NB4 (cell line): ENCODE results near the gene CUTA.

Experiments used
- MYC ChIP-seq: IDR thresholded peaks from 2 replicates; pipeline ENCODE4 v1.6.1; 2011; ENCODE audit warnings: low read depth, low read length
- POLR2A ChIP-seq: IDR thresholded peaks from 2 replicates; pipeline ENCODE4 v1.6.1; 2011; ENCODE audit warnings: mild to moderate bottlenecking; ENCODE audit not compliant: insufficient read length; ENCODE audit errors: extremely low read depth
- TF ChIP-seq, protein P1 (sequence below): IDR thresholded peaks from one replicate; pipeline ENCODE4 v1.5.1; 2012; ENCODE audit warnings: low read depth, low read length
- TF ChIP-seq, protein P2 (sequence below): IDR thresholded peaks from 2 replicates; pipeline ENCODE4 v1.6.1; 2011; ENCODE audit warnings: low read depth, low read length

DNA sequence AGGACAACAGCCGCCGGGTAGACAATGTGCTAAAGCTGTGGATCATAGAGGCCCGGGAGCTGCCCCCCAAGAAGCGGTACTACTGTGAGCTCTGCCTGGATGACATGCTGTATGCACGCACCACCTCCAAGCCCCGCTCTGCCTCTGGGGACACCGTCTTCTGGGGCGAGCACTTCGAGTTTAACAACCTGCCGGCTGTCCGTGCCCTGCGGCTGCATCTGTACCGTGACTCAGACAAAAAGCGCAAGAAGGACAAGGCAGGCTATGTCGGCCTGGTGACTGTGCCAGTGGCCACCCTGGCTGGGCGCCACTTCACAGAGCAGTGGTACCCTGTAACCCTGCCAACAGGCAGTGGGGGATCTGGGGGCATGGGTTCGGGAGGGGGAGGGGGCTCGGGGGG, 19.8 kb upstream of the CUTA start:
- TF ChIP-seq, protein P1, sequence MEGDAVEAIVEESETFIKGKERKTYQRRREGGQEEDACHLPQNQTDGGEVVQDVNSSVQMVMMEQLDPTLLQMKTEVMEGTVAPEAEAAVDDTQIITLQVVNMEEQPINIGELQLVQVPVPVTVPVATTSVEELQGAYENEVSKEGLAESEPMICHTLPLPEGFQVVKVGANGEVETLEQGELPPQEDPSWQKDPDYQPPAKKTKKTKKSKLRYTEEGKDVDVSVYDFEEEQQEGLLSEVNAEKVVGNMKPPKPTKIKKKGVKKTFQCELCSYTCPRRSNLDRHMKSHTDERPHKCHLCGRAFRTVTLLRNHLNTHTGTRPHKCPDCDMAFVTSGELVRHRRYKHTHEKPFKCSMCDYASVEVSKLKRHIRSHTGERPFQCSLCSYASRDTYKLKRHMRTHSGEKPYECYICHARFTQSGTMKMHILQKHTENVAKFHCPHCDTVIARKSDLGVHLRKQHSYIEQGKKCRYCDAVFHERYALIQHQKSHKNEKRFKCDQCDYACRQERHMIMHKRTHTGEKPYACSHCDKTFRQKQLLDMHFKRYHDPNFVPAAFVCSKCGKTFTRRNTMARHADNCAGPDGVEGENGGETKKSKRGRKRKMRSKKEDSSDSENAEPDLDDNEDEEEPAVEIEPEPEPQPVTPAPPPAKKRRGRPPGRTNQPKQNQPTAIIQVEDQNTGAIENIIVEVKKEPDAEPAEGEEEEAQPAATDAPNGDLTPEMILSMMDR = no peak
- TF ChIP-seq, protein P2, sequence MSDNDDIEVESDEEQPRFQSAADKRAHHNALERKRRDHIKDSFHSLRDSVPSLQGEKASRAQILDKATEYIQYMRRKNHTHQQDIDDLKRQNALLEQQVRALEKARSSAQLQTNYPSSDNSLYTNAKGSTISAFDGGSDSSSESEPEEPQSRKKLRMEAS = no peak
- TF ChIP-seq POLR2A (no peak), MYC (no peak)
